ENCODE measurements around the gene SCMH1. TPM values are rescaled to one million over a fixed set of nuclear protein-coding genes. Genes with fewer than 3 reads are reported as not detected.
"Not testable (repeated sequence)": the region's sequence is repeated elsewhere in the genome, so short reads cannot be mapped to it uniquely, and the experiment has no call there.

SCMH1 gene
- total RNA-seq, 1 donor from 2014 or later, result 28.0 TPM

DNA sequence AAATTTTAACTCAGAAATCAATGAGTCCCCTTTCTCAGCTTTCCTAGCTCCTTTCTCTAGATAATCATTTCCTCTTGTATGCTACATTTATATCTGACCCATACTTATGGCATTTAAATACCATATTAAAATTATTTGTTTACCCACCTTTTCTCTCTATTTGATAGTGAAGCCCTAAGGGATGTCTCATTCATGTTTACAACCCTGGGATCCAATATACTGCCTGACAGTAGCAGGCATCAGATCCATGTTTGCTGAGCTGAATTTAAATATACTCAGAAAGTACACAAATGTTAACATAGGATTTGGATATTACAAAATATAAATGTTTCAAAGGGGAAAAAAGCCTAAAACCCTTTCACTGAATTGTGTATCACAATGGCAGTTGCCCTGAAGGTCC is 26.5 kb downstream of the SCMH1 start:
- TF ChIP-seq, protein P1, sequence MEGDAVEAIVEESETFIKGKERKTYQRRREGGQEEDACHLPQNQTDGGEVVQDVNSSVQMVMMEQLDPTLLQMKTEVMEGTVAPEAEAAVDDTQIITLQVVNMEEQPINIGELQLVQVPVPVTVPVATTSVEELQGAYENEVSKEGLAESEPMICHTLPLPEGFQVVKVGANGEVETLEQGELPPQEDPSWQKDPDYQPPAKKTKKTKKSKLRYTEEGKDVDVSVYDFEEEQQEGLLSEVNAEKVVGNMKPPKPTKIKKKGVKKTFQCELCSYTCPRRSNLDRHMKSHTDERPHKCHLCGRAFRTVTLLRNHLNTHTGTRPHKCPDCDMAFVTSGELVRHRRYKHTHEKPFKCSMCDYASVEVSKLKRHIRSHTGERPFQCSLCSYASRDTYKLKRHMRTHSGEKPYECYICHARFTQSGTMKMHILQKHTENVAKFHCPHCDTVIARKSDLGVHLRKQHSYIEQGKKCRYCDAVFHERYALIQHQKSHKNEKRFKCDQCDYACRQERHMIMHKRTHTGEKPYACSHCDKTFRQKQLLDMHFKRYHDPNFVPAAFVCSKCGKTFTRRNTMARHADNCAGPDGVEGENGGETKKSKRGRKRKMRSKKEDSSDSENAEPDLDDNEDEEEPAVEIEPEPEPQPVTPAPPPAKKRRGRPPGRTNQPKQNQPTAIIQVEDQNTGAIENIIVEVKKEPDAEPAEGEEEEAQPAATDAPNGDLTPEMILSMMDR (IDR thresholded peaks at IDR 0.05), result no peak
- CTCF ChIA-PET, result no interaction called here
- H3K36me3 Mint-ChIP-seq (ENCODE audit: low read depth), result peaks cover 39% of the 10 kb centered on the region

DNA sequence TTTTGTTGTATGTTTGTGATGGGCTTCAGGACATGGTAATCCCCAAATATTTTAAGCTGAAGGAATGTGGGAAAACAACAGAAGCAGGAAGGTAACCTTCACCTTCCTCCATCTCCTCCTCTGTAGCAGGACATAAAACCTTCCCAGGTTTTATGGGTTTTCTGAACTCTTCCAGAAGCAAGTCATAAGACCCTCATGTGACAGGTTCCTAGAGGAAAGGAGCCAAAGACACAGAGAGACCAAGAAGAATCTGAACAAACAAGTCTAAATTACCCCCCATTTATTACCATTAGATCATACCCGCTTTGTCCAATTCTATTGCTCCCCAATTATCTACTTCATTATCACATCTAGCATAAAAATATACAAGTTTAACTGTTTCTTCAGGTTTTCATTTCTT is 28.8 kb downstream of the SCMH1 start:
- H3K27ac Mint-ChIP-seq, result no peak overlapping the region
- ChIA-PET POLR2A (no interaction called here), CTCF (no interaction called here)
- TF ChIP-seq, protein P1 (IDR thresholded peaks at IDR 0.05), result no peak
- H3K4me1 Mint-ChIP-seq, result peaks cover 29% of the 10 kb centered on the region
- peaks cover 24% of the 10 kb centered on the region for H3K9me3 Mint-ChIP-seq
- intact Hi-C loops (cut with micrococcal nuclease), result no loop called here
- ATAC-seq (ENCODE audit: low read depth) (no peak), DNase-seq (no peak)
- no peak overlapping the region for H3K4me3 Mint-ChIP-seq
- H3K36me3 Mint-ChIP-seq (ENCODE audit: low read depth), result peaks cover 22% of the 10 kb centered on the region
- H3K27me3 Mint-ChIP-seq, result no peaks in the 10 kb centered on the region

More for the DNA sequence above, 26.5 kb downstream of the SCMH1 start:
- no peak for ATAC-seq (ENCODE audit: low read depth)
- H3K4me3 Mint-ChIP-seq, result no peak overlapping the region
- POLR2A ChIA-PET, result no interaction called here
- no peaks in the 10 kb centered on the region for H3K27me3 Mint-ChIP-seq
- H3K4me1 Mint-ChIP-seq, result peaks cover 18% of the 10 kb centered on the region
- H3K9me3 Mint-ChIP-seq, result peaks cover 25% of the 10 kb centered on the region
- DNase-seq, result no peak
- H3K27ac Mint-ChIP-seq, result no peak overlapping the region
- intact Hi-C loops (cut with micrococcal nuclease), result no loop called here

GRCh38 chr1:41211608-41212007 is 30.5 kb downstream of the SCMH1 start:
- H3K27me3 Mint-ChIP-seq; DNase-seq; H3K27ac Mint-ChIP-seq; CTCF ChIA-PET; intact Hi-C loops (cut with micrococcal nuclease); ATAC-seq (ENCODE audit: low read depth); H3K4me3 Mint-ChIP-seq: not testable (repeated sequence)
- Mint-ChIP-seq H3K36me3 (ENCODE audit: low read depth) (peaks cover 14% of the 10 kb centered on the region), H3K4me1 (peaks cover 29% of the 10 kb centered on the region), H3K9me3 (peaks cover 12% of the 10 kb centered on the region)
- POLR2A ChIA-PET, result interaction anchor here (0.5 kb wide), 1 partner anchor 1098 kb away, joined by 3 read pairs; no protein-coding TSS in a partner anchor

GRCh38 chr1:41207053-41207452 is 35.1 kb downstream of the SCMH1 start:
- Mint-ChIP-seq H3K4me1 (peaks cover 23% of the 10 kb centered on the region), H3K36me3 (ENCODE audit: low read depth) (peaks cover 23% of the 10 kb centered on the region), H3K9me3 (peaks cover 16% of the 10 kb centered on the region)
- POLR2A ChIA-PET; H3K27ac Mint-ChIP-seq; H3K4me3 Mint-ChIP-seq; intact Hi-C loops (cut with micrococcal nuclease); CTCF ChIA-PET; ATAC-seq (ENCODE audit: low read depth); DNase-seq; H3K27me3 Mint-ChIP-seq: not testable (repeated sequence)

- Mint-ChIP-seq H3K9me3 (peaks cover 8% of the 10 kb centered on the region), H3K27me3 (no peaks in the 10 kb centered on the region), H3K4me1 (peaks cover 16% of the 10 kb centered on the region), H3K36me3 (ENCODE audit: low read depth) (peaks cover 12% of the 10 kb centered on the region), H3K27ac (no peak overlapping the region), H3K4me3 (no peak overlapping the region)
- TF ChIP-seq, protein P1 (IDR thresholded peaks at IDR 0.05), result no peak
- ATAC-seq (ENCODE audit: low read depth), result no peak
- intact Hi-C loops (cut with micrococcal nuclease), result no loop called here
- DNase-seq, result no peak
- POLR2A ChIA-PET, result no interaction called here
- CTCF ChIA-PET, result no interaction called here
Observed at GRCh38 chr1:41200728-41201127, 41.4 kb downstream of the SCMH1 start.

GRCh38 chr1:41199375-41199774 is 42.7 kb downstream of the SCMH1 start:
- DNase-seq, result no peak
- no peak overlapping the region for H3K4me3 Mint-ChIP-seq
- ChIA-PET CTCF (no interaction called here), POLR2A (no interaction called here)
- peaks cover 6% of the 10 kb centered on the region for H3K9me3 Mint-ChIP-seq
- ATAC-seq (ENCODE audit: low read depth), result no peak
- TF ChIP-seq, protein P1 (IDR thresholded peaks at IDR 0.05), result no peak
- H3K36me3 Mint-ChIP-seq (ENCODE audit: low read depth), result peaks cover 6% of the 10 kb centered on the region
- intact Hi-C loops (cut with micrococcal nuclease), result no loop called here
- H3K27me3 Mint-ChIP-seq, result no peaks in the 10 kb centered on the region
- no peak overlapping the region for H3K27ac Mint-ChIP-seq
- H3K4me1 Mint-ChIP-seq, result peaks cover 16% of the 10 kb centered on the region

Data from activated B cell treated with CpG ODN at 0.5 μM for 24 hours (primary cell).